Kidney glomerular epithelial cell (primary cell): ENCODE measurements around the gene UGT1A6.

ENCODE experiments used
- DNase-seq: peaks from one replicate; lab custom pipeline; 2025; lab: John Stamatoyannopoulos, UW

UGT1A6 gene

GRCh38 chr2:233801357-233802131 is 108.9 kb downstream of the UGT1A6 start:
- no peak for DNase-seq

GRCh38 chr2:233802132-233802815 is 109.6 kb downstream of the UGT1A6 start:
- DNase-seq = no peak

GRCh38 chr2:233803292-233803911 is 110.7 kb downstream of the UGT1A6 start:
- DNase-seq = no peak

GRCh38 chr2:233803994-233804393 is 111.3 kb downstream of the UGT1A6 start:
- no peak for DNase-seq

GRCh38 chr2:233807215-233807865 is 114.7 kb downstream of the UGT1A6 start:
- DNase-seq = no peak

- no peak for DNase-seq
These were observed 115.6 kb downstream of the UGT1A6 start for GRCh38 chr2:233807966-233808935.

GRCh38 chr2:233810385-233810784 is 117.7 kb downstream of the UGT1A6 start:
- DNase-seq = no peak

- DNase-seq = no peak
These were observed 118.4 kb downstream of the UGT1A6 start for GRCh38 chr2:233811087-233811486.

GRCh38 chr2:233811732-233812131 is 119.0 kb downstream of the UGT1A6 start:
- no peak for DNase-seq

GRCh38 chr2:233813236-233814055 is 120.8 kb downstream of the UGT1A6 start:
- DNase-seq = no peak

- DNase-seq = peak; percentile 5
These were observed 121.6 kb downstream of the UGT1A6 start for GRCh38 chr2:233814056-233814835.

- DNase-seq = no peak
These were observed 123.2 kb downstream of the UGT1A6 start for GRCh38 chr2:233815861-233816260.

- DNase-seq = no peak
These were observed 123.6 kb downstream of the UGT1A6 start for GRCh38 chr2:233816334-233816733.

- no peak for DNase-seq
These were observed 124.1 kb downstream of the UGT1A6 start for GRCh38 chr2:233816771-233817170.

GRCh38 chr2:233817361-233817911 is 124.7 kb downstream of the UGT1A6 start:
- DNase-seq = no peak

GRCh38 chr2:233817995-233818638 is 125.4 kb downstream of the UGT1A6 start:
- DNase-seq = no peak

- no peak for DNase-seq
These were observed 126.2 kb downstream of the UGT1A6 start for GRCh38 chr2:233818639-233819621.
